H9 (cell line): Measurements from ENCODE around the gene FAM72A. TPM values are rescaled to one million over a fixed set of nuclear protein-coding genes. Genes with fewer than 3 reads are reported as not detected.
A peak's percentile ranks its signal among the peaks of the same experiment; 100 is the strongest.
"Not testable (repeated sequence)": the region's sequence is repeated elsewhere in the genome, so short reads cannot be mapped to it uniquely, and the experiment has no call there.

Experiments used
- DNase-seq: peaks from one replicate; pipeline ENCODE4 v3.0.0-alpha.2; 2017
- H2AFZ ChIP-seq: one replicate; pipeline ENCODE4 v1.6.1; 2013; ENCODE audit warnings: mild to moderate bottlenecking, low read length, control low read depth, moderate library complexity
- H2AK5ac ChIP-seq: 2 replicates; pipeline ENCODE4 v1.6.1; 2013; ENCODE audit warnings: low read length, control low read depth, mixed read lengths; ENCODE audit not compliant: insufficient read length
- H2BK120ac ChIP-seq: one replicate; pipeline ENCODE4 v1.6.1; 2013; ENCODE audit warnings: low read depth, mild to moderate bottlenecking, low read length, control low read depth, inconsistent platforms; ENCODE audit not compliant: poor library complexity, severe bottlenecking
- H2BK12ac ChIP-seq: 2 replicates; pipeline ENCODE4 v1.6.1; 2013; ENCODE audit warnings: low read length, control low read depth, mixed read lengths, low read depth; ENCODE audit not compliant: insufficient read length
- H2BK15ac ChIP-seq: 2 replicates; pipeline ENCODE4 v1.6.1; 2013; ENCODE audit warnings: low read depth, low read length, control low read depth
- H2BK20ac ChIP-seq: one replicate; pipeline ENCODE4 v1.6.1; 2013; ENCODE audit warnings: low read depth, mild to moderate bottlenecking, low read length, control low read depth, inconsistent platforms; ENCODE audit not compliant: poor library complexity, severe bottlenecking
- H2BK5ac ChIP-seq: 2 replicates; pipeline ENCODE4 v1.6.1; 2013; ENCODE audit warnings: low read length, control low read depth, mixed read lengths; ENCODE audit not compliant: insufficient read length
- H3K14ac ChIP-seq: 2 replicates; pipeline ENCODE4 v1.6.1; 2013; ENCODE audit warnings: low read length, control low read depth; ENCODE audit not compliant: insufficient read depth
- H3K18ac ChIP-seq: 2 replicates; pipeline ENCODE4 v1.6.1; 2013; ENCODE audit warnings: low read depth, mild to moderate bottlenecking, mixed read lengths, low read length, control low read depth; ENCODE audit not compliant: insufficient read length
- H3K23ac ChIP-seq: 2 replicates; pipeline ENCODE4 v1.6.1; 2013; ENCODE audit warnings: low read length, control low read depth, mixed read lengths, low read depth; ENCODE audit not compliant: insufficient read length
- H3K23me2 ChIP-seq: 2 replicates; pipeline ENCODE4 v1.6.1; 2013; ENCODE audit warnings: low read depth, mild to moderate bottlenecking, mixed read lengths, low read length, control low read depth; ENCODE audit not compliant: insufficient read length, poor library complexity, severe bottlenecking
- H3K27ac ChIP-seq: 2 replicates; pipeline ENCODE4 v1.5.1; 2013; ENCODE audit warnings: low read length, control low read depth, mixed read lengths, low read depth; ENCODE audit not compliant: insufficient read length
- H3K27me3 ChIP-seq: 2 replicates; pipeline ENCODE4 v1.6.1; 2013; ENCODE audit warnings: low read length, control low read depth, inconsistent platforms; ENCODE audit not compliant: insufficient read depth
- H3K4ac ChIP-seq: 2 replicates; pipeline ENCODE4 v1.6.1; 2013; ENCODE audit warnings: low read depth, mild to moderate bottlenecking, control low read depth, inconsistent platforms, low read length, moderate library complexity
- H3K4me1 ChIP-seq: 2 replicates; pipeline ENCODE4 v1.6.1; 2013; ENCODE audit warnings: low read length, control low read depth, inconsistent platforms; ENCODE audit not compliant: insufficient read depth
- H3K4me2 ChIP-seq: 2 replicates; pipeline ENCODE4 v1.6.1; 2013; ENCODE audit warnings: low read length, control low read depth, mixed read lengths; ENCODE audit not compliant: insufficient read length, insufficient read depth
- H3K56ac ChIP-seq: 2 replicates; pipeline ENCODE4 v1.6.1; 2013; ENCODE audit warnings: low read depth, mild to moderate bottlenecking, mixed read lengths, low read length, control low read depth; ENCODE audit not compliant: insufficient read length
- H3K79me1 ChIP-seq: 2 replicates; pipeline ENCODE4 v1.6.1; 2013; ENCODE audit warnings: low read depth, mild to moderate bottlenecking, moderate library complexity, low read length, control low read depth, inconsistent platforms; ENCODE audit not compliant: insufficient read depth, poor library complexity, severe bottlenecking
- H3K79me2 ChIP-seq: 2 replicates; pipeline ENCODE4 v1.6.1; 2013; ENCODE audit warnings: low read length, control low read depth, inconsistent platforms; ENCODE audit not compliant: insufficient read depth
- H3K9ac ChIP-seq: 2 replicates; pipeline ENCODE4 v1.6.1; 2013; ENCODE audit warnings: low read length, control low read depth, mixed read lengths; ENCODE audit not compliant: insufficient read length; ENCODE audit errors: extremely low read depth
- H3K9me3 ChIP-seq: one replicate; pipeline ENCODE4 v1.6.1; 2013; ENCODE audit warnings: low read depth, low read length, inconsistent platforms; ENCODE audit not compliant: control insufficient read depth
- H3T11ph ChIP-seq: one replicate; pipeline ENCODE4 v1.6.1; 2013; ENCODE audit warnings: mild to moderate bottlenecking, low read length, control low read depth, inconsistent platforms
- H4K20me1 ChIP-seq: one replicate; pipeline ENCODE4 v1.6.1; 2013; ENCODE audit not compliant: control insufficient read depth, insufficient read length, insufficient read depth
- H4K5ac ChIP-seq: 2 replicates; pipeline ENCODE4 v1.6.1; 2013; ENCODE audit warnings: low read depth, mild to moderate bottlenecking, mixed read lengths, low read length, control low read depth; ENCODE audit not compliant: insufficient read length
- H4K8ac ChIP-seq: replicated peaks from 2 replicates; pipeline ENCODE4 v1.6.1; 2013; ENCODE audit warnings: low read length, control low read depth, mixed read lengths, low read depth; ENCODE audit not compliant: insufficient read length
- H4K91ac ChIP-seq: 2 replicates; pipeline ENCODE4 v1.6.1; 2013; ENCODE audit warnings: low read depth, mild to moderate bottlenecking, moderate library complexity, mixed read lengths, low read length, control low read depth; ENCODE audit not compliant: insufficient read length
- H3K27ac Mint-ChIP-seq, 3 experiments: 2 replicates in 2 of 3; 3 replicates in 1 of 3; pipeline ENCODE4 v1.8.0; 2020 to 2021; ENCODE audit warnings: mixed read lengths in 3 of 3, mild to moderate bottlenecking in 1 of 3, moderate library complexity in 1 of 3
- H3K27me3 Mint-ChIP-seq: 2 replicates; pipeline ENCODE4 v1.8.0; 2021; ENCODE audit warnings: low read depth, mild to moderate bottlenecking, moderate library complexity, mixed read lengths
- H3K36me3 Mint-ChIP-seq, 3 experiments: 2 replicates in 2 of 3; 3 replicates in 1 of 3; pipeline ENCODE4 v1.8.0; 2020 to 2021; ENCODE audit warnings: low read depth in 3 of 3, mixed read lengths in 3 of 3; ENCODE audit not compliant: insufficient read depth in 1 of 3
- H3K4me1 Mint-ChIP-seq, 2 experiments: 2 replicates each; pipeline ENCODE4 v1.8.0; 2020; ENCODE audit warnings: mixed read lengths in 2 of 2
- H3K4me3 Mint-ChIP-seq, 2 experiments: 2 replicates in 1 of 2; 3 replicates in 1 of 2; pipeline ENCODE4 v1.8.0; 2020 to 2021; ENCODE audit warnings: mild to moderate bottlenecking in 2 of 2, mixed read lengths in 2 of 2, moderate library complexity in 1 of 2
- H3K9me3 Mint-ChIP-seq, 2 experiments: 2 replicates in 1 of 2; 3 replicates in 1 of 2; pipeline ENCODE4 v1.8.0; 2020; ENCODE audit warnings: mild to moderate bottlenecking in 2 of 2, mixed read lengths in 2 of 2, moderate library complexity in 1 of 2
- WGBS: extraction: QIAGEN DNeasy Blood & Tissue Kit; methylation state at CpG from one replicate; pipeline ENCODE4 v1.1.7; 2013; ENCODE audit warnings: missing lambda C conversion rate, low lambda C conversion rate, mixed read lengths; ENCODE audit not compliant: insufficient read length; ENCODE audit errors: extremely low coverage; 5-methylcytosine and 5-hydroxymethylcytosine counted together
- total RNA-seq: library from RNA; stranded (reverse); gene quantifications from 2 replicates; pipeline ENCODE4 v1.2.1, GENCODE V29; 2021

Gene FAM72A
- total RNA-seq, 1 experiment from 2014 or later = 10.5 TPM

DNA sequence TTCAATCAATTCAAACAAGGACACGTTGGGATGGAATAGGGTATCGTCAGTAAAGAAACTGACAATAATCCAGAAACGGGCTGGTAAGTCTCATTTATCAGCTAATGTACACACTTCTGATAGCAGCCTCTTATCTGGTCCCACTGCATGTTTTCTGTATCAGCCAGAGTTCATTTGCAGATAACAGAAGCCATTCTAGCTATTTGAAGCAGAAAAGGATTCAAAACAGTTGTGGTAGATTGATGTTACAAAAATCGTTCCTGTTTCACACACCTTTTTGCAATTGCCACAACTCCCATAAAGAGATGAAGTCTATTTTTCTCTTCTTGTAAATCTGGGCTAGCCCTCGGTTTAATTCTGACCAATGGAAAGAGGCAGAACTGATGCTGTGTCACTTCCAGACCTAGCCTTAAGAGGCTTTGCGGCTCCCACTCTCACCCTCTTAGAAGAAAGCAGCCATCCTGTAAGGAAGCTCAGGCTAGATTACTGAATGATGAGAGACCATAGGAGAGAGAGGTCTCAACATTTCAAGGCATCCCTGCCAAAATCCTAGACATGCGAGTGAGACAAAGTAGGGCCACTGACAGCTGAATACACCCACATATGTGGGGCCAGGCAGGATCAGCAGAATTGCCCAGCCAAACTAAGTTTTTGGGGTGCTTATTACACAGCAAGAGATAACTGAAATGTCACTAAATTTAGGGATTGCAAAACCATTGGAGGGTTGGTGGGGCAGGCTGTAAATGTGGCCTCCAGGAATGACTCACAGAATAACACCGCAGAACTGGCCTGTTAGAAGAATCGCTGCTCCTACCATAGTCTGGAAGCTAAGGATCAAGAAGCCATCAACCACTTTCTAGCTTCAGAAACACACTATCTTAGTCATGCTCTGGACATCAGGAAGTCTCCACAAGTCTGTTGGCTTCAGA, 24.3 kb downstream of the FAM72A start:
- H2BK20ac ChIP-seq, H3K4me1 ChIP-seq, H3K27ac ChIP-seq, H4K8ac ChIP-seq, H4K5ac ChIP-seq, H3T11ph ChIP-seq, H3K79me1 ChIP-seq, H3K4me2 ChIP-seq, H3K79me2 ChIP-seq, H2AFZ ChIP-seq, H3K14ac ChIP-seq, H3K9me3 ChIP-seq, H4K91ac ChIP-seq, H3K27me3 ChIP-seq, H4K20me1 ChIP-seq, H3K27ac Mint-ChIP-seq, H3K18ac ChIP-seq, H2BK120ac ChIP-seq, H3K56ac ChIP-seq, H2AK5ac ChIP-seq, H3K23me2 ChIP-seq, H3K36me3 Mint-ChIP-seq, H3K4ac ChIP-seq, H3K4me3 Mint-ChIP-seq, H3K4me1 Mint-ChIP-seq, H3K27me3 Mint-ChIP-seq, H2BK15ac ChIP-seq, H2BK12ac ChIP-seq, H3K9me3 Mint-ChIP-seq, H3K9ac ChIP-seq, H3K23ac ChIP-seq, H2BK5ac ChIP-seq: not testable (repeated sequence)
- DNase-seq = peak; percentile 20
- WGBS = no CpG with 5 or more reads among the region's 9 CpGs

DNA sequence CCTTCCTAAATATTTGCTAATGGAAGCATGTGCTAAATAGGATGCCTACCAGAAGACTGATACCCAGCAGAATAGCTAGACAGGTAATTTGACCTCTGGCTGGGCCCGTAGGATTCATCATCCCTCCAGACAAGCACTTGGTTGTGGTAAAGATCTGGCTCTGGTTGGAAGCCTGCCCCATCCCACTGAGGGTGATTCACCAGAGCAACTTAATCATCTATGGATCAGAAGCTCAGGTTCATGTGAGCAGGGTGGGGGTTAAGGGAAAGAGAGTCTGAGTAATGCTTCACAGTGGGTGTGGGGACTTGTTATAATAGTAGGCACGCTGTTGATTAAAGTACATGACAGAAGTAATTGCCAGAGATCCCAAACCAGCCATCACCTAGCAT, 26.5 kb downstream of the FAM72A start:
- not testable (repeated sequence) for H3K9me3 ChIP-seq, H2BK15ac ChIP-seq, H3K4ac ChIP-seq, H3K27me3 Mint-ChIP-seq, H3K4me2 ChIP-seq, H4K5ac ChIP-seq, H3K56ac ChIP-seq, DNase-seq, H3K14ac ChIP-seq, H2BK20ac ChIP-seq, H3T11ph ChIP-seq, H4K8ac ChIP-seq, H2AFZ ChIP-seq, H2AK5ac ChIP-seq, H3K79me1 ChIP-seq, H2BK12ac ChIP-seq, H3K18ac ChIP-seq, H3K23ac ChIP-seq, H2BK120ac ChIP-seq, H4K91ac ChIP-seq, H2BK5ac ChIP-seq, H4K20me1 ChIP-seq, H3K23me2 ChIP-seq, H3K27me3 ChIP-seq, H3K4me1 ChIP-seq, H3K9ac ChIP-seq, H3K36me3 Mint-ChIP-seq, H3K4me1 Mint-ChIP-seq, H3K9me3 Mint-ChIP-seq, H3K27ac ChIP-seq, H3K79me2 ChIP-seq, H3K27ac Mint-ChIP-seq, H3K4me3 Mint-ChIP-seq
- WGBS = no CpG with 5 or more reads among the region's 2 CpGs
